PC-3 (cell line): ENCODE measurements around the gene ACP7. TPM values are rescaled to one million over a fixed set of nuclear protein-coding genes. Genes with fewer than 3 reads are reported as not detected.
A peak's percentile ranks its signal among the peaks of the same experiment; 100 is the strongest.

Source experiments
- ATAC-seq: fragments of 200-7000 bp; cut with Tn5 transposase; 2 replicates; pipeline ENCODE4 v1.9.1; 2020; ENCODE audit warnings: mild to moderate bottlenecking, moderate library complexity
- BruUV-seq: library from RNA; stranded (reverse); fragments of 400-500 nt; replicated peaks from 2 replicates; lab custom pipeline; 2021; lab: Mats Ljungman, UMichigan
- CTCF ChIA-PET: fragments of 300-600 bp; sonication (Branson Sonifier 250); formaldehyde crosslinking; loops from one replicate; lab custom pipeline; 2022; ENCODE audit warnings: antibody characterized with exemption; lab: Charles Lee
- POLR2A ChIA-PET: fragments of 300-600 bp; sonication (Branson Sonifier 250); formaldehyde crosslinking; loops from one replicate; lab custom pipeline; 2022; ENCODE audit warnings: antibody characterized with exemption; ENCODE audit not compliant: unreplicated experiment; lab: Charles Lee
- DNase-seq: peaks from one replicate; pipeline ENCODE4 v3.0.0-alpha.2; 2015
- H2AFZ ChIP-seq: fragments of 300-600 bp; sonication (generic); 2 replicates; pipeline ENCODE4 v1.6.0; 2016; ENCODE audit warnings: antibody characterized with exemption, low read length
- H3F3A ChIP-seq: fragments of 300-600 bp; sonication (generic); one replicate; pipeline ENCODE4 v1.6.0; 2017; ENCODE audit warnings: antibody characterized with exemption, low read length, control low read depth, mild to moderate bottlenecking; ENCODE audit not compliant: unreplicated experiment
- H3K27ac ChIP-seq: fragments of 300-600 bp; sonication (generic); 2 replicates; pipeline ENCODE4 v1.5.1; 2016; ENCODE audit warnings: mild to moderate bottlenecking, low read length
- H3K27me3 ChIP-seq: fragments of 300-600 bp; sonication (generic); 2 replicates; pipeline ENCODE4 v1.6.1; 2016; ENCODE audit warnings: low read length, mixed read lengths
- H3K36me3 ChIP-seq: fragments of 300-600 bp; sonication (generic); 2 replicates; pipeline ENCODE4 v1.6.1; 2016; ENCODE audit warnings: low read depth, mixed run types, low read length, mixed read lengths
- H3K4me1 ChIP-seq: fragments of 300-600 bp; sonication (generic); 2 replicates; pipeline ENCODE4 v1.5.1; 2016; ENCODE audit warnings: low read length; ENCODE audit not compliant: insufficient read depth
- H3K4me2 ChIP-seq: fragments of 300-600 bp; sonication (generic); 2 replicates; pipeline ENCODE4 v1.6.0; 2016; ENCODE audit warnings: low read length
- H3K4me3 ChIP-seq: fragments of 300-600 bp; sonication (generic); 2 replicates; pipeline ENCODE4 v1.5.1; 2016; ENCODE audit warnings: mild to moderate bottlenecking, low read length, mixed read lengths
- H3K79me2 ChIP-seq: fragments of 300-600 bp; sonication (generic); 2 replicates; pipeline ENCODE4 v1.6.1; 2017; ENCODE audit warnings: low read length, mixed read lengths
- H3K9ac ChIP-seq: fragments of 300-600 bp; sonication (generic); 2 replicates; pipeline ENCODE4 v1.6.0; 2016; ENCODE audit warnings: mild to moderate bottlenecking, low read length
- H3K9me2 ChIP-seq: fragments of 300-600 bp; sonication (generic); replicated peaks from 2 replicates; pipeline ENCODE4 v1.6.1; 2016; ENCODE audit warnings: mixed run types, low read length, mixed read lengths
- H3K9me3 ChIP-seq: fragments of 300-600 bp; sonication (generic); 2 replicates; pipeline ENCODE4 v1.6.1; 2016; ENCODE audit warnings: low read length, mixed read lengths
- H4K20me1 ChIP-seq: fragments of 300-600 bp; sonication (generic); 2 replicates; pipeline ENCODE4 v1.6.1; 2016; ENCODE audit warnings: low read length, mixed read lengths
- CTCF ChIP-seq: fragments of 300-600 bp; sonication (generic); conservative IDR thresholded peaks from 2 replicates; pipeline ENCODE4 v1.5.1; 2017; ENCODE audit warnings: antibody characterized with exemption, low read depth, mild to moderate bottlenecking, low read length
- EZH2 ChIP-seq: fragments of 300-600 bp; sonication (generic); IDR thresholded peaks from one replicate; pipeline ENCODE4 v1.6.1; 2017; ENCODE audit warnings: antibody characterized with exemption, mild to moderate bottlenecking, low read length; ENCODE audit not compliant: unreplicated experiment
- EZH2phosphoT487 ChIP-seq: fragments of 300-600 bp; sonication (generic); IDR thresholded peaks from 2 replicates; pipeline ENCODE4 v1.6.1; 2018; ENCODE audit warnings: mild to moderate bottlenecking, antibody characterized with exemption, low read length, borderline replicate concordance
- intact Hi-C: fragments of 100-400 bp; cut with micrococcal nuclease; formaldehyde crosslinking; loops from 2 replicates; pipeline ENCODE4 v1.9.0; 2023
- total RNA-seq: library from RNA; depleted of rRNA; stranded (reverse); fragments of >200 nt; gene quantifications from 2 replicates; pipeline ENCODE4 v1.2.3, GENCODE V29; 2014

ACP7 gene
- total RNA-seq, 1 experiment from 2014 or later, result 5.0 TPM

GRCh38 chr19:39126312-39127187 lies 42.4 kb downstream of the ACP7 start:
- no peaks in the 10 kb centered on the region for H3K9me3 ChIP-seq
- TF ChIP-seq CTCF, result no peak
- H3K79me2 ChIP-seq, result peaks cover 58% of the 10 kb centered on the region
- no peaks in the 10 kb centered on the region for H3F3A ChIP-seq
- BruUV-seq, result TSS peak; percentile 43
- peak; percentile 56 for ATAC-seq
- peak; percentile 54 for DNase-seq
- H4K20me1 ChIP-seq, result peaks cover 20% of the 10 kb centered on the region
- intact Hi-C loops, result no loop called here
- H3K4me1 ChIP-seq, result peaks cover 7% of the 10 kb centered on the region; the same call in 1 of the 2 replicates
- 0 out of 2 replicates have a peak overlapping the region, but pooled peaks have one; percentile 19 for H2AFZ ChIP-seq
- H3K4me3 ChIP-seq, result peak overlapping the region; percentile 96
- peak overlapping the region; percentile 90 for H3K4me2 ChIP-seq
- no peaks in the 10 kb centered on the region for H3K36me3 ChIP-seq
- H3K9ac ChIP-seq, result peak overlapping the region; percentile 91
- no peaks in the 10 kb centered on the region for H3K9me2 ChIP-seq
- peak overlapping the region; percentile 68 for H3K27ac ChIP-seq
- no peaks in the 10 kb centered on the region for H3K27me3 ChIP-seq
- ChIA-PET CTCF (no interaction called here), POLR2A (no interaction called here)

GRCh38 chr19:39127812-39128515 lies 43.8 kb downstream of the ACP7 start:
- H3K4me2 ChIP-seq, result peak overlapping the region; percentile 90
- DNase-seq (no peak), ATAC-seq (no peak)
- BruUV-seq, result no TSS peak
- H3K9ac ChIP-seq, result no peak overlapping the region
- TF ChIP-seq EZH2phosphoT487 (no peak), EZH2 (no peak), CTCF (no peak)
- H2AFZ ChIP-seq, result no peak overlapping the region
- no peaks in the 10 kb centered on the region for H3F3A ChIP-seq
- H4K20me1 ChIP-seq, result peaks cover 30% of the 10 kb centered on the region
- no peaks in the 10 kb centered on the region for H3K27me3 ChIP-seq
- POLR2A ChIA-PET, result no interaction called here
- peak overlapping the region; percentile 96; the same call in 1 of the 2 replicates for H3K4me3 ChIP-seq
- no peak overlapping the region for H3K27ac ChIP-seq
- no peaks in the 10 kb centered on the region for H3K9me2 ChIP-seq
- no peaks in the 10 kb centered on the region for H3K9me3 ChIP-seq
- CTCF ChIA-PET, result no interaction called here
- intact Hi-C loops, result no loop called here
- no peaks in the 10 kb centered on the region for H3K36me3 ChIP-seq
- H3K4me1 ChIP-seq, result peaks cover 7% of the 10 kb centered on the region; the same call in 1 of the 2 replicates
- peaks cover 72% of the 10 kb centered on the region for H3K79me2 ChIP-seq
